Type B pancreatic cell (in vitro differentiated cells): ENCODE measurements around the gene TMTC1. TPM values are rescaled to one million over a fixed set of nuclear protein-coding genes. Genes with fewer than 3 reads are reported as not detected.

Experiments
- DNase-seq: peaks from one replicate; pipeline ENCODE4 v3.0.0; 2021; ENCODE audit warnings: mixed read lengths; ENCODE audit not compliant: unreplicated experiment; ENCODE audit errors: extremely low spot score
- H3K27ac Mint-ChIP-seq: 2 replicates; pipeline ENCODE4 v1.8.0; 2021; ENCODE audit warnings: mild to moderate bottlenecking, mixed read lengths
- H3K27me3 Mint-ChIP-seq: 2 replicates; pipeline ENCODE4 v1.8.0; 2021; ENCODE audit warnings: mixed read lengths
- H3K36me3 Mint-ChIP-seq: 2 replicates; pipeline ENCODE4 v1.8.0; 2021; ENCODE audit warnings: mixed read lengths
- H3K4me1 Mint-ChIP-seq: one replicate; pipeline ENCODE4 v1.8.0; 2021; ENCODE audit warnings: mixed read lengths; ENCODE audit not compliant: unreplicated experiment
- H3K4me3 Mint-ChIP-seq: 2 replicates; pipeline ENCODE4 v1.8.0; 2021; ENCODE audit warnings: mild to moderate bottlenecking, mixed read lengths
- H3K9me3 Mint-ChIP-seq: 2 replicates; pipeline ENCODE4 v1.8.0; 2021; ENCODE audit warnings: mixed read lengths
- total RNA-seq: library from RNA; stranded (reverse); gene quantifications from 2 replicates; pipeline ENCODE4 v1.2.1, GENCODE V29; 2021; ENCODE audit warnings: low replicate concordance
- TF ChIP-seq, protein P1 (sequence below): fragments of 200-600 bp; sonication (generic); conservative IDR thresholded peaks from 2 replicates; pipeline ENCODE4 v1.5.0; 2021; ENCODE audit warnings: antibody characterized with exemption, mild to moderate bottlenecking

Gene TMTC1
- total RNA-seq, 1 donor from 2014 or later = 24.0 TPM

DNA sequence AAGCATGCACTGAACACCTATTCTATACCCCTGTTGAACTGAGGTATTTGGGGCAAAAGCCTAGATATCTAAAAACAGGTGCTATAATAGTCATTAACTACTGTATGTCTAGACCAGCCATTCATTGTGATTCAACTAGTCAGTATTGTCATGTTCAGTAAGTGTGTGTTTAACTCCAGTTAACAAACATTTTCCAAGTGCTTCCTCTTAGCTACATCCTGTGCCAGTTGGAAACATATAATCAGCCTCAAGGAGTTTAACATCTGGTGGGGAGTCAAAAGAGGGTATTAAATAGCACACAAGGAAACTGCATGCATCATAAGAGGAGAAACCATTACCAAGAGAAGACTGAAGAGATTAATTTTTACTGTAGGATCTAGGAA is 20.4 kb downstream of the TMTC1 start:
- no peaks in the 10 kb centered on the region for H3K27me3 Mint-ChIP-seq
- H3K9me3 Mint-ChIP-seq = no peaks in the 10 kb centered on the region
- no peak overlapping the region for H3K27ac Mint-ChIP-seq
- H3K4me1 Mint-ChIP-seq = no peaks in the 10 kb centered on the region
- TF ChIP-seq, protein P1, sequence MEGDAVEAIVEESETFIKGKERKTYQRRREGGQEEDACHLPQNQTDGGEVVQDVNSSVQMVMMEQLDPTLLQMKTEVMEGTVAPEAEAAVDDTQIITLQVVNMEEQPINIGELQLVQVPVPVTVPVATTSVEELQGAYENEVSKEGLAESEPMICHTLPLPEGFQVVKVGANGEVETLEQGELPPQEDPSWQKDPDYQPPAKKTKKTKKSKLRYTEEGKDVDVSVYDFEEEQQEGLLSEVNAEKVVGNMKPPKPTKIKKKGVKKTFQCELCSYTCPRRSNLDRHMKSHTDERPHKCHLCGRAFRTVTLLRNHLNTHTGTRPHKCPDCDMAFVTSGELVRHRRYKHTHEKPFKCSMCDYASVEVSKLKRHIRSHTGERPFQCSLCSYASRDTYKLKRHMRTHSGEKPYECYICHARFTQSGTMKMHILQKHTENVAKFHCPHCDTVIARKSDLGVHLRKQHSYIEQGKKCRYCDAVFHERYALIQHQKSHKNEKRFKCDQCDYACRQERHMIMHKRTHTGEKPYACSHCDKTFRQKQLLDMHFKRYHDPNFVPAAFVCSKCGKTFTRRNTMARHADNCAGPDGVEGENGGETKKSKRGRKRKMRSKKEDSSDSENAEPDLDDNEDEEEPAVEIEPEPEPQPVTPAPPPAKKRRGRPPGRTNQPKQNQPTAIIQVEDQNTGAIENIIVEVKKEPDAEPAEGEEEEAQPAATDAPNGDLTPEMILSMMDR = no peak
- no peak overlapping the region for H3K4me3 Mint-ChIP-seq
- peaks cover 21% of the 10 kb centered on the region for H3K36me3 Mint-ChIP-seq
- no peak for DNase-seq

DNA sequence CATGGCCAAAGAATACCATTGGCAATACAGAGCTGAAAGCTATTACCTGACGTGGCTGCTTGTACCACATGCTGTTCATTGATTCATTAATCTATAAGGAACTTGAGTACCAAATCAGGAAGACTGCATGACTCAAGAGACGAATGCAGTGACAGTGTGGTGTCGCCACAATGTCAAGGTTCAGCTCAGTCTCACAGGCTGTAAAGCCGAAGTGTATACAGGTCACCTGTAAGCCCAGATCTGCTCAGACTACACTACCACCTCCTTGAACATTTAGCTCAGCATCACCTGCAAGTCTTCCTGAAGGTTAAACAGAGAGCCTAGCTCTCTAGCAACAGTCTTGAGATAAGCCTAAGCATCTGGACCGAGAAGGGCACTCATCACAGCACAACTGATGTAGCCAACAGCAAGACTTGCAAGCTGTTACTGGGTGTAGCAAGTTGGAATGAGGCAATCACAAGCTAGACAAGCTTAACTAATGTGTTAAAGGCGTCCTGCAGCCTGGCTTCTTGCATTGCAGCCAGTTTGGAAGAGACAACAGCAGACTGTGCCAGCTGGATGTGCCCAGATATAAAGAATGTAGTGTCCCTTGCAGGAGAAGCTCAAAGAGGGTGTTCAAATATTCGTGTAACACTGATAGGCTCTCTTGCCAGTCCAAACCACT is 21.0 kb downstream of the TMTC1 start:
- peaks cover 26% of the 10 kb centered on the region for H3K36me3 Mint-ChIP-seq
- TF ChIP-seq, protein P1 = no peak

DNA sequence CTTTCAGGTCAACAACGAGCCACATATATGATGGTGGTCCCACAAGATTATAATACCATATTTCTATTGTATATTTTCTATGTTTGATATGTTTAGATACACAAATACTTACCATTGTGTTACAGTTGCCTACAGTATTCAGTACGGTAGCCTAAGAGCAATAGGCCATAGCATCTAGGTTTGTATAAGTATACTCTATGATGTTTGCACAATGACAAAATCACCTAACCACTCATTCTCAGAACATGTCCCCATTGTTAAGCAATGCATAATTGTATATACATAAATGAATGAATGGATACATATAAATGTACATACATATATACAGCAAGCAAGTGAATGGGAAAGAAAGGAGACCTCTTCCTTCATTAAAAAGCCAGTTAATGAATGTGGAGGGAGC is 23.8 kb downstream of the TMTC1 start:
- Mint-ChIP-seq H3K4me1 (no peaks in the 10 kb centered on the region), H3K4me3 (no peak overlapping the region), H3K27me3 (no peaks in the 10 kb centered on the region), H3K36me3 (peaks cover 30% of the 10 kb centered on the region), H3K9me3 (peaks cover 4% of the 10 kb centered on the region), H3K27ac (no peak overlapping the region)
- no peak for DNase-seq
- TF ChIP-seq, protein P1 = no peak

More for the DNA sequence above, 21.0 kb downstream of the TMTC1 start:
- no peak for DNase-seq
- no peaks in the 10 kb centered on the region for H3K4me1 Mint-ChIP-seq
- no peak overlapping the region for H3K4me3 Mint-ChIP-seq
- peaks cover under 1% of the 10 kb centered on the region for H3K9me3 Mint-ChIP-seq
- H3K27ac Mint-ChIP-seq = no peak overlapping the region
- no peaks in the 10 kb centered on the region for H3K27me3 Mint-ChIP-seq

DNA sequence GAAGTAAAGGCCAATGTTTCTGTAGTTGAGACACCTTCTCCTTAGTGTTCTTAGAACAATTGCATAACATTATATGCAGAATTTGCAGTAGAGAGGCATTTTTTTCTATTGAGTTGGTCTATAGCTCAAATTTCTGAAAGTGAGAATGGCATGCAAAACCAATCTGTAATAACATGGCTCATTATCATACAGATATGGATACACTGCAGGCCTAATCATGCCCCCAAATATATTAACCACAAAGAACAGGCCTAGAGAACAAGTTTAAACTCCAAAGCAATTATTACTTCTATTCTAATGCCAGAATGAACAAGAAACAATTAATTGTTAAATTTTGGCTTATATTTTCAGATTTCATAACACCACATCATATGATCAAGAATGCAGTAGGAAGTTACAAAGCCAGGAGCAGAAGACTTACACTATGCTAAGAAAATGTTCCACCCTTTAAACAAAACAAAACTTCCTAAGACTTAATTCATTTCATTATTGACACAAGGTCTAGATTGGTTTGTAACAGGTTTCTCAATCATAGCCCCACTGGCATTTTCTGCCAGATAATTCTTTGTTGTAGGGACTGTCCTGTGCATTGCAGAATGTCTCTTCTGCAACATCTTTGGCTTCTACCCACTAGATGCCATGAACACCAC is 26.9 kb downstream of the TMTC1 start:
- no peak for DNase-seq
- H3K27me3 Mint-ChIP-seq = no peaks in the 10 kb centered on the region
- H3K4me1 Mint-ChIP-seq = no peaks in the 10 kb centered on the region
- no peak overlapping the region for H3K27ac Mint-ChIP-seq
- peaks cover 40% of the 10 kb centered on the region for H3K36me3 Mint-ChIP-seq
- peaks cover 4% of the 10 kb centered on the region for H3K9me3 Mint-ChIP-seq
- no peak overlapping the region for H3K4me3 Mint-ChIP-seq
- TF ChIP-seq, protein P1 = no peak

DNA sequence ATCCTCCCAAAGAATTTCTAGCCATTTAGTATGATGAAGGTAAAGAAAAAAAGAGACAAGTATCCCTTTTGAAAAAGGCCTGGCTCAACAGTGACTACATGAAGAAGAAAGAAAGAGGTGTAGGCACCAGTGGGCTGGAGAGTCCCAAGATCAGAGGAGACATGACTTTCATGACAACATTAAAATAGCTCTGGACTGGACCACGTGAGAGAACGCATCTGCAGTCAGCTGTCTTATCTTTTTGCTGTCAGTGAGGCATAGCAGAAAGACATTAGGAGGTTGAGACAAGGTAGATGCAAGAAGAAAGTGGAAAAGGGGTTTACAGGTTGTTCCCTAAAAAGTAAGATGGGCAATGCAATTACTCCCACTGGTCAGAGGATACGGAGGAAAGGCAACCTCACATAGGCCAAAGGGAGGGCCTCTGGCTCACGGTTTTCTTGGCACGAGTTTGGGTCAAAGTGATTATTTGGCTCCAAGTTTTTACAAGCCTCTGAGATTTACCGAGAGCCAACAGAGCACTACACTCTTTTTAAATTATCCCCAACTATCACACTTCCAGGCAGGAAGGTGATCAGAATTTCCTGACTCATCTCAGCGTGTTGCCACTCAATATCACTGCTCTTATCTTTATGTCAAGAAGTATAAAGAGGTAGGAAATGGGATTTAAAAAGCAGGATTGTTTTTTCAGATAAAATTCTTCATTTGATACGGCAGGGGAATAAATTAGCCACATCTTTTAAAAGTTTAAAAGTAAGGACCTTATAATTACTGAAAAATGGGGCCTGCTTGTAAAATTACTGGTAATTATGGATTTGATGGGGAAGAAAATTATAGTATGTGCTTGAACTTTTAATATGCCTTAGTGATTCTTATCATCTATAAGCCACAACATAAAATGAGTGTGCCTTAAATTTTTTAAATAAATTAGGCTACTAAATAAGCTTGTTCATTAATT is 29.2 kb downstream of the TMTC1 start:
- Mint-ChIP-seq H3K27ac (no peak overlapping the region), H3K27me3 (no peaks in the 10 kb centered on the region), H3K9me3 (peaks cover 4% of the 10 kb centered on the region), H3K4me3 (no peak overlapping the region), H3K36me3 (peaks cover 45% of the 10 kb centered on the region), H3K4me1 (no peaks in the 10 kb centered on the region)
- TF ChIP-seq, protein P1 = no peak
- no peak for DNase-seq
